K562 (cell line): ENCODE data around the gene ZNF239. TPM values are rescaled to one million over a fixed set of nuclear protein-coding genes. Genes with fewer than 3 reads are reported as not detected.

Source experiments
- EHMT2 ChIP-seq: fragments of 450-650 bp; IDR thresholded peaks from 2 replicates; pipeline ENCODE4 v1.6.1; 2018; ENCODE audit warnings: antibody characterized with exemption
- FOXM1 ChIP-seq, 2 experiments: fragments of 450-650 bp in 1 of 2; sonication (generic) in 1 of 2; formaldehyde crosslinking in 1 of 2; IDR thresholded peaks; 2 replicates each; pipeline versions ENCODE4 v1.6.1 to v1.9.0; 2017 to 2022; ENCODE audit warnings: low read depth in 2 of 2, mild to moderate bottlenecking in 2 of 2, missing genetic modification reagents in 1 of 2, moderate library complexity in 1 of 2
- IRF2 ChIP-seq: sonication (generic); formaldehyde crosslinking; IDR thresholded peaks from 2 replicates; pipeline ENCODE4 v1.8.1; 2022; ENCODE audit warnings: mild to moderate bottlenecking, missing genetic modification reagents
- MAFG ChIP-seq: fragments of 450-650 bp; conservative IDR thresholded peaks from 2 replicates; pipeline ENCODE4 v1.6.1; 2016; ENCODE audit warnings: missing genetic modification characterization, missing compliant biosample characterization
- NCOA1 ChIP-seq: fragments of 450-650 bp; IDR thresholded peaks from 2 replicates; pipeline ENCODE4 v1.6.1; 2016; ENCODE audit warnings: low read depth
- NFE2 ChIP-seq: IDR thresholded peaks from 2 replicates; pipeline ENCODE4 v1.6.1; 2014; ENCODE audit warnings: antibody characterized with exemption, low read depth
- TCF7L2 ChIP-seq: fragments of 150-350 bp; IDR thresholded peaks from 2 replicates; pipeline ENCODE4 v1.6.1; 2016; ENCODE audit warnings: low read depth, mild to moderate bottlenecking, low read length, moderate library complexity
- ZBTB40 ChIP-seq, 2 experiments: fragments of 450-650 bp in 1 of 2; sonication (generic) in 1 of 2; formaldehyde crosslinking in 1 of 2; IDR thresholded peaks; 2 replicates each; pipeline versions ENCODE4 v1.7.1 to v1.9.0; 2016 to 2022; ENCODE audit warnings: inconsistent platforms in 1 of 2, mild to moderate bottlenecking in 1 of 2, missing genetic modification reagents in 1 of 2
- polyA plus RNA-seq, 8 experiments: library from polyadenylated mRNA; depleted of rRNA in 4 of 8; stranded (reverse) in 5 of 8; unstranded in 3 of 8; fragments of >200 nt; fragmentation: Nextera tagmentation in 2 of 8; fragmentation: Illumina TruSeq in 1 of 8; extraction: Ambion mirVana in 2 of 8; extraction: Trizol in 1 of 8; gene quantifications; 2 replicates each; pipeline versions ENCODE4 v1.2.1 to v1.2.3, GENCODE V29; 2011 to 2014; ENCODE audit warnings: inconsistent platforms in 1 of 8, missing spikeins in 1 of 8
- total RNA-seq, 7 experiments: library from RNA; depleted of rRNA in 6 of 7; stranded (reverse); fragments of >200 nt in 6 of 7; fragmentation: Illumina TruSeq in 2 of 7; extraction: Trizol in 2 of 7; gene quantifications; 2 replicates each; pipeline versions ENCODE4 v1.2.1 to v1.2.3, GENCODE V29; 2011 to 2021; ENCODE audit warnings: low replicate concordance in 1 of 7

Gene ZNF239
- total and polyA plus RNA-seq, 9 of the 15 experiments (the other 6 are each of a cell fraction or from before 2014, with no cell fraction given), result 13.7 to 26.7 (median 23.4) TPM

- TF ChIP-seq ZBTB40 (IDR thresholded peaks at IDR 0.05), result peak; percentile 71
- TF ChIP-seq ZBTB40 (CRISPR knock-in tag; IDR thresholded peaks at IDR 0.05), result no peak
- peak; percentile 37; the same call in 1 of the 2 replicates for TF ChIP-seq NFE2
- no peak for TF ChIP-seq TCF7L2
- TF ChIP-seq NCOA1, result 0 out of 2 replicates have a peak, but pooled peaks have one; percentile 38
- peak; percentile 27 for TF ChIP-seq MAFG (tag)
- TF ChIP-seq FOXM1 (IDR thresholded peaks at IDR 0.05; ENCODE audit: low read depth), result peak; percentile 90
- TF ChIP-seq FOXM1 (CRISPR knock-in tag; IDR thresholded peaks at IDR 0.05; ENCODE audit: low read depth), result no peak
- peak; percentile 97 for TF ChIP-seq IRF2 (CRISPR knock-in tag)
- TF ChIP-seq EHMT2, result 0 out of 2 replicates have a peak, but pooled peaks have one; percentile 19
These were observed 48.9 kb upstream of the ZNF239 start (continued) for GRCh38 chr10:43623351-43623750.
